Measurements from ENCODE around the gene CEP126. TPM values are rescaled to one million over a fixed set of nuclear protein-coding genes. Genes with fewer than 3 reads are reported as not detected.
"Not testable (repeated sequence)": the region's sequence is repeated elsewhere in the genome, so short reads cannot be mapped to it uniquely, and the experiment has no call there.

The CEP126 gene
- total RNA-seq, 1 experiment from 2014 or later, result 0.80 TPM

DNA sequence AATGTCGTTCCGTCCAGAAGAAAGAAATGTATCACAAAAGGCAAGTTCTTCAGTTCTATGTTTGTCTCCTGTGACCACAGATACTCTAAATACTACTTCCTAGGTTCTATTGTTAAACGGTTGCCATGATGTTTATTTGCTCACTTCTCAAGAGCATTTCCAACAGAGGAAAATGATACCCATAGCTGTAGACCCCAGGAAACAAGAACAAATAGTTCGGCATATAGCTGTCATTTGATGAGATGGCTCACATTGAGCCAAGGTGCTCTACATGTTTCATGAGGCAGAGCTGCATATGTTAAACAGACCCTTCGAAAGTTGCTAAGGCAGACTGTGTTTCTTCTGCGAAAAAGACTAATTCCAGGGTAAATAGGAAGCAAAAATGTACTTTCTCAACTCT lies 16.9 kb downstream of the CEP126 start:
- no peak for DNase-seq (ENCODE audit: low read depth)

DNA sequence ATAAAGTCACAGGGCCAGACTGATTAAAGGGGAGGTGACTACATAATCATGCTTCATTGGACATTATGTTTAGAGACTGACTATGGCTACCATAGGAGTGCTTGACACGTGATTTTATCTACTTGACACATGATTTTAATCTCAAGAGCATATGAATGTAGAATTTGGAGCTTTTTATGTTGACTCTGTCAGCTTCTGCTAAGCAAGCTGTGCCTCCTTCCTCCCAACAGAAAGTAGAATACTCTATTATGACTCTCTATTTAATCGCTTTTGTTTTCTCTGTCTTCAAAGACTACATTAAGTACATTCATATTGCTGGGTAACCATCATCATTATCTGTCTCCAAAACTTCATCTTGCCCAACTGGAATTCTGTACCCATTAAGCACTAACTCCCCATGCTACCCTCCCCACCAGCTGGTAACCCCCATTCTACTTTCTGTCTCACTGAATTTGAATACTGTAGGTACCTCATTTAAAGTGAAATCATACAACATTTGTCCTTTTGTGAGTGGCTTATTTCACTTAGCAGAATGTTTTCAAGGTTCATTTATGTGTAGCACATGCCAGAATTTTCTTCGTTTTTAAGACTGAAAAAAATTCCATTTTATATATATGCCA lies 26.2 kb downstream of the CEP126 start:
- DNase-seq (ENCODE audit: low read depth), result no peak

DNA sequence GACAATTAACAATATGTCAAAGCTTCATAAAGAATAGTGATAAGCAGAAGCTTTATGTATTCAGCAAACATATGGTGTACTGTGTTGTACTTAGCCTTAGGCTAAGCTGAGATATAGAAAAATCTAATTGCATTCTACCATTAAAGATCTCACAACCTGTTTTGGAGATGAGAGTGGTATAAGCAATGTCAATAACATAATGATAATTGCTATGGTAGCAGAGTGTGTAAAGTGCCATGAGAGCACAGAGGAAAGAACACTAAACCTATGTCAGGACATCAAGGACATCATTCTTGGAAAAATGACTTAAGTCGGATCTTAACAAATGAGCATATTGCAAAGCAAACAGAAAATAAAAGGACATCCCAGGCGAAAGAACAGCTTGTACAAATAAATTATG lies 30.1 kb downstream of the CEP126 start:
- no peak for DNase-seq (ENCODE audit: low read depth)

DNA sequence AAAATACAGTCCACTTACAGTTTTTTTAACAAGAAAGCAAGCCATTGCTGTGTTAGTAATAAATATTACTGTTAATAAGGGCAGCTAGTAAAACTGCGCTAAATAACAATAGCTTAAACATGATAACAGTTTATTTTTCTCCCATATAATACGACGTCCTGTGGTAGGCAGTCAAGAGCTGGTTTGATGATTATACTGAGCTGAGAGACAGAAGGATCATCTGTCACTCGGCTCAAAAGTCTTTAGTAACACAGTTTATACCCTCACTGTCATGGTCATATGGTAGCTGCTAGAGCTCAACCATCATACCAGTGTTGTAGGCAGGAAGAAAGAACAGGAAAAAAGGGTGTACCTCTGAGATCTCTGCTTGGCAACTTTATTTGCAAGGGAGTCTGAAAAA lies 30.6 kb downstream of the CEP126 start:
- DNase-seq (ENCODE audit: low read depth), result no peak

DNA sequence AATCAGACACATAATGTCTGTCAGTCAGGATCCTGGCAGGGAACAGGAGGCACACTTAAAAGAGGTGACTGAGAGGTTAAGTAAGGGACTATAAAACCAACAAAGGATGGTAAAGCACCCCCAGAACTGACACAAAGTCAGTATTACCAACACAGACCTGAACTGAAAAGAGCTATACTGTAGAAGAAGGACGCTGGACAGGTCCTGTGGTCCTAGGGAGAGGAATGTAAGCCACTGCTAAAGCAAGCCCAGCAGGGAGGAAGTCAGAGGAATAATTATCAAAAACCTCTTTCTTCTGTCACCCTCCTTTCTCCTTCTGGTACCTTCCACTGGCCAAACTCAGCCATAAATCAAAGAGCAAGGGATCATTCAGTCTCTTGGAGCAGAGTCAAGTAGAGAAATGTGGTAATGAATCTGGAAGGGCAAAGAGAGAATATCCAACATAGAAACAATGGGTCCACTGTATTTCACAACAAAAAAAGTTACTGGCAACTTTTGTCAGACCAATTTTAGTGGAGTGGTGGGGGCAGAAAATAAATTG lies 34.9 kb downstream of the CEP126 start:
- DNase-seq (ENCODE audit: low read depth), result no peak

DNA sequence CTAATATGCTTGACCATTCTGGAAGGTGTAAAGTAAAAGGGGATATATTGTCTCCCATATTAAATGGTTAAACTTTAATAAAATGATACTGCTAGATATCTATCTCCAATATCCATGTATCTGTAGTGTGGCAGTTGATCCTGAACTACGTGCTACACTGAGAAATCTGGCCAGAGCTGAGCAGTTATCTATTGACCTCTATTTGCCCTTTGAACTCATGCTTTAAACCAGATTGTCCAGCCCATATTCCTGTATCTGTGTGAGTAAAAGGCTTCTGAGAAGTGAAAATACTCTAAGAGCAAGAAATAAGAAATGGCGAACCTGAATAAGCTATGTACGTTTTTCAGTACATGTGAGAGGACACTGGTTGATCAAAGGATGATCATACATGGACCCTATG lies 40.5 kb downstream of the CEP126 start:
- no peak for DNase-seq (ENCODE audit: low read depth)

DNA sequence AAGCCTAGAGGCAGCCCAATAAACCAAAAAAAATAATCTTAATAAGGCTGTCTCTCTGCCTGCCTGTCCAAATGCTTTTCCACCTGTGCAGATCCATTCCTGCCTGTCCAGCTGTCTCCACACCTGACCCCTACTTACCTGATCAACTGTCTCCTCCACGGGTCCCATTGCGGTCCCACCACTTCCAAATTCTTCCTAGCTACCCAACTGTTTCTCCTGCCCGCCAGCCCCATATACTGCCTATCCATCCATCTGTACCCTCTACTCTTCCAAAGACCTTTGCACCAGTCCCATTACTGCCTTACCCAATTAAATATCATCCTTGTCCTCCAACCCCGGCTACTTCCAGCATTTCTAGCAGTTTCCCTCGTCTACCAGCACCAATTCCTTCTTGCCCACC lies 40.9 kb downstream of the CEP126 start:
- no peak for DNase-seq (ENCODE audit: low read depth)

DNA sequence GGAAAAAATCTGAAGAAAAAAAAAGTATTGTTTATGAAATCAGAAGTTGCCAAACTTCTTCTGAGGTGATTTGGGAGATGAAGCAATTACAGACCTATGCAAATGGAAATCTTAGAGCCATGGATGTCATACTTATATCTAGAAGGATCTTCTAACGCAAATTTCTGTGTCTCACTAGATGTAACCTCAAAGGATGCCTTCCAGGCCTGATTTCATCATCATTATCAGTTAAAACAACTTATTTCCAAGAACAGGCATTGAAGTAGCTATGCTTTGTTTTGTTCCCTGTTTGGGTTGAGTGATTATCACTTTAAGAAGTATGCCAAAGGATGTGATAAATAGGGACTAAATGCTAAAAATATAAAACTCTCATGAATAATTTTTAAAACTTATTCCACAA lies 45.4 kb downstream of the CEP126 start:
- no peak for DNase-seq (ENCODE audit: low read depth)

DNA sequence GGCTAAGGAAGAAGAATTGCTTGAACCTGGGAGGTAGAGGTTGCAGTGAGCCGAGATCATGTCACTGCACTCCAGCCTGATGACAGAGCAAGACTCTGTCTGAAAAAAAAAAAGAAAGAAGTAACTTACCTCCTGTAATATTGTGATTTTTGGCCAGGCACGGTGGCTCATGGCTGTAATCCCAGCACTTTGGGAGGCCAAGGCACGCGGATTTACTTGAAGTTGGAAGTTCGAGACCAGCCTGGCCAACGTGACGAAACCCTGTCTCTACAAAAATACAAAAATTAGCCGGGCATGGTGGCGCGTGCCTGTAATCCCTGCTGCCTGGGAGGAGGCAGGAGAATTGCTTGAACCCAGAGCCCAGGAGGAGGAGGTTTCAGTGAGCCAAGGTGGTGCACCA lies 49.4 kb downstream of the CEP126 start:
- not testable (repeated sequence) for DNase-seq (ENCODE audit: low read depth)

DNA sequence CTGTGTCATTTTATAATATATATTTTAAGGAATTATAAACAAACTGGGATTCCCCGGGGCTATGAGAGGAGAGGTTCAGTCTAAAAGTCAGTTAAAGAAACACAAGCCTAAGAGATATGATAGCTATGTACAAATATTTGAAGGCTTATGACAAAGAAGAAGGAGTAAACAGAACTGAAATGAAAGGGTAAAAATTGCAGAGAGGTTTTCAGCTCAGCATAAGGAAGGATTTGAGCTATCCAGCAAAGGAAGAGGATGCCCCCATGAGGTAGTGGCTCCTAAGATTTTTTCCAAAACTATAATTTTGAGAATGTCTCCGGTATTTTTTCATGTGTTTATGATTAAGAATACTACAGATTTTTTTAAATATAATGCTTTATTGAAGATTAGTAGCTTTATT lies 59.4 kb downstream of the CEP126 start:
- no peak for DNase-seq (ENCODE audit: low read depth)

DNA sequence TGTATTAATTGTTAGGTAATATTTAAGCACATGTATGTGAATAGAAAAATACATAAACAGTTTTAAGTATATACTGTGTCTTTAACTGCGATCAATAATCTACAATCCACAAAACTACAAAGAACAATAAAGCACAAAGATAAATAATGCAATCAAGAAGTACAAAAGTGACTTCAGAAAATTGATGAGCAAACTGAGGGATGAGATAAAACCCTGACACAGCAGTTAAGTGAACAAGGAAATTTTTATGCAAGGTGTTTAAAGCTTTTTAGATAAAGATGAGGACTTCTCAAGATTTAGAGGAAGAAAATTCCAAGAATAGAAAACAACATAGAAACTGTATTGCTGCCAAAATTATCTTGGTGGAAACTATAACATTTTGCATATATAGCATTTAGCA lies 60.0 kb downstream of the CEP126 start:
- no peak for DNase-seq (ENCODE audit: low read depth)

DNA sequence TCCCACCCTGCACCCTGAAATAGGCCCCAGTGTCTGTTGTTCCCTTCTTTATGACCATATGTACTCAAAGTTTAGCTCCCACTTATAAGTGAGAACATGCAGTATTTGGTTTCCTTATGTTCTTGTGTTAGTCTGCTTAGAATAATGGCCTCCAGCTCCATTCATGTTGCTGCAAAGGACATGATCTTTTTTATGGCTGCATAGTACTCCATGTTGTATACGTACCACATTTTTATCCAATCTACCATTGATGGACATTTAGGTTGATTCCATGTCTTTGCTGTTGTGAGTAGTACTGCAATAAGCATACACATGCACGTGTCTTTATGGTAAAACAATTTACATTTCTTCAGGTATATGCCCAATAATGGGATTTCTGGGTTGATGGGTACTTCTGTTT lies 60.9 kb downstream of the CEP126 start:
- no peak for DNase-seq (ENCODE audit: low read depth)

DNA sequence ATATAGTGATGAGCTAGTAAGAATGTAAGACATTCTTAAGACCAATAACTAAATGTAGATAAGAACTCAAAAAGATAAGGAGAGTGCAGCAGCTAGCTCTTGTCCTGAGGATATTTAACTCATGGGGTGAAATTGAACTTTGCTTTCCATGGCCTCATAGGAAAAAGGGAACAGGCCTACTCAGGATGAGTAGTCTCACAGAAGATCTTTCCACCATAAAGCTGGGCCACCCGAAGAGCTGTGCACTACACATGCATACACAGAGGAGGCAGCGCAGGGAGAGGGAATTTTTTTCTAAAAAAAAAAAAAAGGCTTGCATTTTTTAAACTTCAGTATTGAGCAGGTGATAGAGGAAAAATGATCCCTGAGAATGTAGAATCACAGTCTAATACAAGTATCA lies 72.6 kb downstream of the CEP126 start:
- DNase-seq (ENCODE audit: low read depth), result no peak

DNA sequence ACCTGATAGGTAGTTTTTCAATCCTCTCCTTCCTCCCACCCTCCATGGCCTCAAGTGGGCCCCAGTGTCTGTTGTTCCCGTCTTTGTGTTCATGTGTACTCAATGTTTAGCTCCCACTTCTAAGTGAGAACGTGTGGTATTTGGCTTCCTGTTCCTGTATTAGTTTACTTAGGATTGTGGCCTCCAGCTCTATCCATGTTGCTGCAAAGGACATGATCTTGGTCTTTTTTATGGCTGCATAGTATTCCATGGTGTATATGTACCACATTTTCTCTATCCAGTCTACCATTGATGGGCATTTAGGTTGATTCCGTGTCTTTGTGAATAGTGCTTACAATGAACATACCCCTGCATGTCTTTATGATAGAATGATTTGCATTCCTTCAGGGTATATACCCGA lies 78.4 kb downstream of the CEP126 start:
- no peak for DNase-seq (ENCODE audit: low read depth)

DNA sequence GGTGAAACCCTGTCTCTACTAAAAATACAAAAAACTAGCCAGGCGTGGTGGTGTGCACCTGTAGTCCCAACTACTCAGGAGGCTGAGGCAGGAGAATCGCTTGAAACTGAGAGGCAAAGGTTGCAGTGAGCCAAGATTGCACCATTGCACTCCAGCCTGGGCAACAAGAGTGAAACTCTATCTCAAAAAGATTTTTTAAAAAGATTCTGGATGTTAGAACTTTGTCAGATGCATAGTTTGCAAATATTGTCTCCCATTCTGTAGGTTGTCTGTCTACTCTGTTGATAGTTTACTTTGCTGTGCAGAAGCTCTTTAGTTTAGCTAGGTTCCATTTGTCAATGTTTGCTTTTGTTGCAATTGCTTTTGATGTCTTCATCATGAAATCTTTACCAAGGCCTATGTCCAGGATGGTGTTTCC lies 79.3 kb downstream of the CEP126 start:
- DNase-seq (ENCODE audit: low read depth), result not testable (repeated sequence)

DNA sequence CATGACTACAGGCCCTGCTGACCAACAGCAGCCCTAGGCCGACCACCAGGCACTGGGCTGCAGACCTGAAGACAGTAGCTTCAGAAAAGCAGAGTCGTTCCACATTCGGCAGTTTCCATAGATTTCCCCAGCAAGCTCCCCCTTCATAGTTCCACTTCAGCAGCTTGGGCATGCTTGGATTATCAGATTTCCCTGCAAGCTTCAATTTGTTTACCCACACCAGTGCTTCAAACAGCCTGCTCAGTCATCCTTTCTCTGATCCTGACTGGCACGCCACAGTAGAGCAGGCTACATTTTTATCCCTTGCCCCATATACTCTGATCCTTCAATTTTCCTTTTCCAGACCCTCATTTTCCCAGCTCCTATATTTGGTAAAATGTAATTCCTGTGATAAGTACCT lies 81.3 kb downstream of the CEP126 start:
- DNase-seq (ENCODE audit: low read depth), result no peak

DNA sequence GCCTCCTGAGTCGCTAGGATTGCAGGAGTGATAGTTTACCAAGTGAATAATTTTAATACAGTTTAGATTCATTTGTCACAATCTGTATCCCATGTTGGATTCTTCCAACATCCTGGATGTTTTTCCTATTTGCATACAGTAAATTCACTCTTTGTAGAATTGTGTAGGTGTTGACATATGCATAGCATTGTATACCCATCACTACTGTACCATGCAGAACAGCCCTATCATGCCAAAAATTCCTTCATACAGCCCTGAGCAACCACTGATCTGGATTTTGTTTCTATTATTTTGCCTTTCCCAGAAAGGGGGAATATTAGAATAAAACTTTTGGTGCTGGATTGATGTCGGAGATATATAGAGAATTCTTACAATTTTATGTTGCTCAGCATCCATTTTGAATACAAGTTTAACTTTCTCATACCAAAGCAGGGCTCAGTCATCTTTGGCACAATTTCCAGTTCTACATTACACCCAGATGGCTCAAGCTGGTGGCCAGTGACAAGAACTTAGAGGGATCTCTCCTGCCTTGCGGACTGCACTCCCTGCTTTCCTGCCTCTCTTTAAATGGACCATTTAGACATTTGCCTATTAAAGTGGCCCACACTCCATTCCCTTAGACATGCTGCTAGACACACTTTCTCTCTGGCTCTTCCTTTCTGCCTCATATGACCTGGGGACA lies 87.0 kb downstream of the CEP126 start:
- no peak for DNase-seq (ENCODE audit: low read depth)

DNA sequence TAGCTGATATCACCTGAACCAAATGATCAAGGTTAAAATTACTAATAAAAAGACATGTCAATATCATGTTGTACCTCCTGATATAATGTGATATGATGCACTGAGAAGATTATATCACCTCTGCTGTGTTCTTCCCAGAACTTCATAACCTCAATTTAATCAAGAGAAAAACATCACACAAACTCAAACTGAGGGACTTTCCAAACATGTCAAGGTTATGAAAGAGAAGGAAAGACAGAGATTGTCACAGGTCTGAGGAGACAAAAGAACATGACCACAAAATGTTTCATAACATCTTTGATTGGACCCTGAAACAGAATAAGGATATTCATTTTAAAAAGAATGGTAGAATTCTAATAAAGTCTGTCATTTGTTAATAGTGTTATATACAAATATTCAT lies 89.4 kb downstream of the CEP126 start:
- DNase-seq (ENCODE audit: low read depth), result no peak

DNA sequence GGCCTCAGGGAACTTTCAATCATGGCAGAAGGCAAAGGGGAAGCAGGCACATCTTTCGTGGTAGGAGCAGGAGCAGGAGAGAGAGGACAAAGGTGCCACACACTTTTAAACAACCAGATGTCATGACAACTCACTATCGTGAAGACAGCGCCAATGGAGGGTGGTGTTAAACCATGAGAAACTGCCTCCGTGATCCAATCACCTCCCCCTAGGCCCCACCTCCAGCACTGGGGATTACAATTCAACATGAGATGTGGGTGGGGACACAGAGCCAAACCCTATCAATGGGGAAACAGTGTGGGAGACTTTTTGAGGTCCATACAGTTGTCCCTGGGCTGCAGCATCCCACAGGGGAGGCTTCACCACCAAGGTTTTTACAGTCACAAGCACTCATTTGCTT lies 90.5 kb downstream of the CEP126 start:
- no peak for DNase-seq (ENCODE audit: low read depth)

DNA sequence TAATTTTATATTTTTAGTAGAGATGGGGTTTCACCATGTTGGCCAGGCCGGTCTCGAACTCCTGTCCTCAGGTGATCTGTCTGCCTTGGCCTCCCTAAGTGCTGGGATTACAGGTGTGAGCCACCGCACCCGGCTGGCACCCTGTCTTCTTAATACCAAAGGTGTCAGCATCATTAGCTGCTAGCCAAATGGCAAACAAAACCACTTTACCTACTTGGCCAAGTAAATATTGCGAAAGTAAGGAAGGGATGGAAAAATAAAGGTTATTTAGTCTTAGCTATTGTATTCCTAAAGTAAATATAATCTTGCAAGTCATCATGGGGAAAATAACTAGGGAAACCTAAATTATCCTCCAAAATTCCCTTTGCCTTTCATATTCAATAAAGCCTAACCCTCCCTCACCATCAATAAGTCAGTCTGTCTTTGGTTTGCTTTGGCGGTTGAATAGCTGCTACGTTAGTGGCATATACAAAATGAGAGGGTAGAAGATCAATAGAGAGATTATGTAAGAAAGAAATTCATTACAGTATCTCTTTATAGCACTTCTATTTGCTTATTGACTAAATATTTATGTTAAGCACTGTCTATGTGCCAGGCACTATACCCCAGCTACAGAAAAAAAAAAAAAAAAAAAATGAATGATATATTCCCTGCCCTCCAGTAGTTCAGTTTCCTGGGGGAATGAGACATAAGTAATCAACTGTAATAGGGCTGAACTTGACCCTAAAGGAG lies 92.2 kb downstream of the CEP126 start:
- no peak for DNase-seq (ENCODE audit: low read depth)

DNA sequence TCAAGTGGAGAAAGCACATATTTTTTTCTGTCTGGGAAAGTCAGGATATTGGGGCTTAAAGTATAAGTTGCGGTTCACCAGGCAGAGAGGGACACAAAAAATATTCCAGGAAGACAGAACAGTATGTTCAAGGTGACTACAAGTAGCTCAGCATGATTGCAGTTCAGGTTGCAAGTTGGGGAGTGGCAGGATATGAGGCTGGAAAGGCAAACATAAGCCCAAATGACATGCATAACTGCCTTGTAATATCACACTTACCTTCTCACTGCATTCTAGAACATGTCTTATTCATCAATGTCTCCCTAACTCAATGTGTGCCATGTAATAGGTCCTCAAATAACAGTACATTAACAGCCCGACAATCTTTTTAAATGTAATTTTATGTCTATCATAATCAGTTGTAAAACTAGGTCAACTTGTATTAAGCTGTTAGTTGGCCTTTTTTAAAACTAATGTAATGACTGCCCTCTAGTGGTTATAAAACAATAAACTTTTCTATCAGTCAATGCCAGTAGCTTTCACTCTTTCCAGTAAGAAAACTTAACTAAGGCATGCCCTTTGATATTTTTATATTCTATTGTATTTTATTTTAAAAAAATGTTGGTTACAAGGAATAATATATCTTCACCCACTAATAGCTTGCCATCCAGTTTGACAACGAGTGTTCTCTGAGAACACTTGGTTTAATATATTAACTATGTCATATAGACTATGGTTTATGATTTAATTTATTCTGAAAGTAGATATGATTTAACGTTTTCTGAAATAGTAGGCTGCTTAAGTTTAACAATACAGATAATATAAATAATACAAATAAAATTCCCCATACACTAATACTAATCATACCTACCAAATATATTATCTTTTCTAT lies 93.0 kb downstream of the CEP126 start:
- peak; percentile 68 for DNase-seq (ENCODE audit: low read depth)
